ENCODE measurements around the gene S100P.

The S100P gene

GRCh38 chr4:6733358-6734164 is 39.9 kb downstream of the S100P start:
- Histone ChIP-seq H3K4me3 (no peak overlapping the region), H3K27ac (no peak overlapping the region)

- Histone ChIP-seq H3K27ac (no peak overlapping the region), H3K4me3 (no peak overlapping the region)
Observed at GRCh38 chr4:6734165-6734786, 40.6 kb downstream of the S100P start.

- H3K4me3 ChIP-seq = no peak overlapping the region
Observed at GRCh38 chr4:6739920-6740319, 46.2 kb downstream of the S100P start.

GRCh38 chr4:6740347-6740746 is 46.7 kb downstream of the S100P start:
- Histone ChIP-seq H3K27ac (no peak overlapping the region), H3K4me3 (no peak overlapping the region)

More at GRCh38 chr4:6739920-6740319, 46.2 kb downstream of the S100P start:
- no peak overlapping the region for H3K27ac ChIP-seq

- Histone ChIP-seq H3K27ac (no peak overlapping the region), H3K4me3 (no peak overlapping the region)
Observed at GRCh38 chr4:6742507-6742906, 48.8 kb downstream of the S100P start.

- Histone ChIP-seq H3K4me3 (no peak overlapping the region), H3K27ac (no peak overlapping the region)
Observed at GRCh38 chr4:6742989-6743388, 49.3 kb downstream of the S100P start.
